Activated T-cell treated with anti-CD3 and anti-CD28 coated beads, Interleukin-2, amount 50 U/mL, for 4 hours (primary cell): ENCODE measurements around the gene TUFM. TPM values are rescaled to one million over a fixed set of nuclear protein-coding genes. Genes with fewer than 3 reads are reported as not detected.
"Not testable (repeated sequence)": the region's sequence is repeated elsewhere in the genome, so short reads cannot be mapped to it uniquely, and the experiment has no call there.

Experiments used
- ATAC-seq, 2 donors: fragments of 200-7000 bp; cut with Tn5 transposase; one replicate each; pipeline ENCODE4 v1.10.0; 2021
- DNase-seq: peaks from one replicate; pipeline ENCODE4 v3.0.0-alpha.2; 2020
- H3K27me3 Mint-ChIP-seq: one replicate; pipeline ENCODE4 v1.8.0; 2021; ENCODE audit warnings: low read depth, mixed read lengths
- H3K36me3 Mint-ChIP-seq: one replicate; pipeline ENCODE4 v1.8.0; 2022; ENCODE audit warnings: mixed read lengths; ENCODE audit not compliant: insufficient read depth
- H3K4me1 Mint-ChIP-seq: one replicate; pipeline ENCODE4 v1.8.0; 2021; ENCODE audit warnings: low read depth, mixed read lengths
- H3K4me3 Mint-ChIP-seq: one replicate; pipeline ENCODE4 v1.8.0; 2021; ENCODE audit warnings: mild to moderate bottlenecking, moderate library complexity, mixed read lengths
- H3K9me3 Mint-ChIP-seq: one replicate; pipeline ENCODE4 v1.8.0; 2021; ENCODE audit warnings: mixed read lengths
- total RNA-seq, 3 donors: library from RNA; stranded (reverse); gene quantifications; one replicate each; pipeline ENCODE4 v1.2.1, GENCODE V29; 2021

The TUFM gene
- total RNA-seq, 3 donors from 2014 or later, result 459 to 515 (median 499) TPM

GRCh38 chr16:28879261-28879840 is 33.2 kb upstream of the TUFM start:
- peak; percentile 54 to 63 for ATAC-seq
- Mint-ChIP-seq H3K4me1 (peaks cover 13% of the 10 kb centered on the region), H3K9me3 (no peaks in the 10 kb centered on the region), H3K36me3 (no peaks in the 10 kb centered on the region), H3K4me3 (peak overlapping the region; percentile 88), H3K27me3 (peaks cover 14% of the 10 kb centered on the region)
- no peak for DNase-seq

DNA sequence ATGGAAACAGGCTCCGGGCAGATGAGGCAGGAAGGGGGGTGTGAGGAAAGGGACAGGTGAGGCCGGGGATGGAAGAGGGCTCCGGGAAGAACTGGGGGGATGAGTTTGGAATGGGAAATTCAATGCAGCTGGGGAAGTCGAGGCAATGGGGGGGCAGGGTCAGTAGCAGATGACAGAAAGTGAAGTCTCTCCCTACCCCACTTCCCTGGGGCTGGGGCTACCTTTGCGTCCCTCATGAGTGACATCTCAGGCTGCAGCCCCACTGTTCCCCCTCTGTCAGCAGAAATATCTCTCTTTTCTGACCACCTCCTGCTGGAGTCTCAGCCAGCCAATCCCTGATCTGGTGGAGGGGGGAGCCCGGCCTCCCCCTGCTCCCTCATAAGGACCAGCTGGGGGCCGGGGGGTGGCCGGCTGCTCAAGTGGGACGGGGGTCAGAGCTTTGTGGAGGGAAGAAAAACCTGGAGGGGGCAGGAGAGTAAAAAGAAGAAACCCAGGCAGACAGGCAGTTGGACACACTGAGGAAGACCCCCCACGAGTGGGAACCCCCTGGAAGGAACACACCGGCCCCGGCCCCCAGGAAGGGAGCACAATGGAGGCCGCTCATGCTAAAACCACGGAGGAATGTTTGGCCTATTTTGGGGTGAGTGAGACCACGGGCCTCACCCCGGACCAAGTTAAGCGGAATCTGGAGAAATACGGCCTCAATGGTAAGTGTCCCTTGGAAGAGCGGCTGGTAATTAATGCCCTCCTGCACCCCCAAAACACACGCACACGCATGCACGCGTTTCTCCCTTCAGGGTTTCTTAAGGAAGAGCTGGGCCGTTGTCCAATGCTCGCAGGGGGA is 32.2 kb upstream of the TUFM start, which contains the start of gene ATP2A1:
TSS of gene ATP2A1 (plus strand) at position 406 of the 844 bp plus-strand sequence. CDS start at position 590, 184 bp downstream.
- H3K36me3 Mint-ChIP-seq, result no peaks in the 10 kb centered on the region
- H3K4me3 Mint-ChIP-seq, result peak within 1 kb of the TSS; percentile 88
- peaks cover 10% of the 10 kb centered on the region for H3K27me3 Mint-ChIP-seq
- H3K9me3 Mint-ChIP-seq, result no peaks in the 10 kb centered on the region
- H3K4me1 Mint-ChIP-seq, result peaks cover 13% of the 10 kb centered on the region
- DNase-seq (no peak), ATAC-seq (no peak)

DNA sequence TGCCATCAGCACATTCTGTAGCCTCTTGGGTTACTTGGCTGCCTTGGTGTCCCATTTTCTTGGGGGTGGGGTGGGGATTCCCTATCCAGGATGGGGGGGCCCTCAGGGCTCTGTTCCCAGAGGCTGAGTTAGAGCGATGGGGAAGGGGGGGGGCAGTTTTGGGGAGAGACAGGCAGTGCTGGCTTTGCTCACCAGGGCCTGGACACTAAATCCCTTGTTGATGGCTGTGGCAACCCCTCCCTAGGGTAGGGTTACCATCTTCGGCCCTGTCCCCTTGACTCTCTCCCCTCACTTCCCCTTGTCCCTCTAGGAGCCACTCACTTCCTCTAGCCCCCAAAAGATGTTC is 31.5 kb upstream of the TUFM start:
- Mint-ChIP-seq H3K27me3 (peaks cover 10% of the 10 kb centered on the region), H3K36me3 (no peaks in the 10 kb centered on the region), H3K4me1 (peaks cover 13% of the 10 kb centered on the region), H3K4me3 (no peak overlapping the region), H3K9me3 (no peaks in the 10 kb centered on the region)
- DNase-seq (no peak), ATAC-seq (no peak)

- ATAC-seq (no peak), DNase-seq (no peak)
- H3K36me3 Mint-ChIP-seq, result no peaks in the 10 kb centered on the region
- no peak overlapping the region for H3K4me3 Mint-ChIP-seq
- H3K27me3 Mint-ChIP-seq, result peaks cover 7% of the 10 kb centered on the region
- H3K4me1 Mint-ChIP-seq, result peaks cover 13% of the 10 kb centered on the region
- H3K9me3 Mint-ChIP-seq, result no peaks in the 10 kb centered on the region
These were observed 31.0 kb upstream of the TUFM start for GRCh38 chr16:28876973-28877654.

GRCh38 chr16:28876019-28876659 is 30.0 kb upstream of the TUFM start:
- H3K9me3 Mint-ChIP-seq, result no peaks in the 10 kb centered on the region
- H3K4me3 Mint-ChIP-seq, result no peak overlapping the region
- H3K36me3 Mint-ChIP-seq, result no peaks in the 10 kb centered on the region
- H3K27me3 Mint-ChIP-seq, result peaks cover 5% of the 10 kb centered on the region
- H3K4me1 Mint-ChIP-seq, result peaks cover 11% of the 10 kb centered on the region
- ATAC-seq (no peak), DNase-seq (no peak)

DNA sequence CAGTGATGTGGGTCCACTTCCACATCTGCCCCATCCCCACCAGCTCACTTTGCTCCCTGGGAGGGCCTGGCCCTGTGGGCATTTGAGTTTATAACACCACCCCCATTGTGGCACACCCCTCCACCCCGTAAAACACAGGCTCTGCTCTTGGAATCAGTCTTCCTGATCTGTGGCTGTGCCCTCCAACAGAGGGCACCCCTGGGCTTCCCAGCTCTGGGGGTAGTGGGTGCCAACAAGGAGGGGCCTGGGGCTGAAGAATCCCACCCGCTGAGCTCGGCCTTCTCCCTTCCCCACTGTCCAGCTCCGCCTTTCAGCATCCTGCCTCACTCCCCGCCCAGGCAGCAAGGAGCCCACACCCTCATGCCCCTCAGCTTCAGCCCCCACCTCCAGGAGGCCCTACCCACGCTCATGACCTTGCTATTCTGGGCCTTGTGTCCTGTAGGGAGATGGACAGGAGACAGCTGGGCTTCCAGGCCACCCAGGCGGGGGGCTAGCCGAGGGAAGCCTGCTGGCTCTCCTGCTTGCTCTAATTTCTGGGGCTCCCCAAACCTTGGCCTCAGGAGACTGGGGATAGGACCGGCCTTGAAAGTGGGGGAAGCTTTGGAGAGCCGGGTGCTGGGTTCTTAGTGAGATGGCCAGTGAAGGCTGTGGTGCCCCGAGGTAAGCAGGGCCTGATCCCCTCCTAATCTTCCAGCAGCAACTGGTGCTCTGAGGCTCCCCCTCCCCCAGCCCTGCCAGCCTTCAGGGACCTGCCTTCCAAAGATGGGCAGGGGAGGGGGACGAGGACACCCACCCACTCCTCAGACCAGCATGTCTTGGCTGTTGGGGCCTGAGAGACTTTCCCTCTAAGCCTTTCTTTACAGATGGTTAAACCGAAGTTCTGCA is 29.2 kb upstream of the TUFM start:
- H3K36me3 Mint-ChIP-seq, result no peaks in the 10 kb centered on the region
- no peak overlapping the region for H3K4me3 Mint-ChIP-seq
- peaks cover 6% of the 10 kb centered on the region for H3K4me1 Mint-ChIP-seq
- no peaks in the 10 kb centered on the region for H3K9me3 Mint-ChIP-seq
- DNase-seq, result no peak
- no peak for ATAC-seq
- H3K27me3 Mint-ChIP-seq, result no peaks in the 10 kb centered on the region

DNA sequence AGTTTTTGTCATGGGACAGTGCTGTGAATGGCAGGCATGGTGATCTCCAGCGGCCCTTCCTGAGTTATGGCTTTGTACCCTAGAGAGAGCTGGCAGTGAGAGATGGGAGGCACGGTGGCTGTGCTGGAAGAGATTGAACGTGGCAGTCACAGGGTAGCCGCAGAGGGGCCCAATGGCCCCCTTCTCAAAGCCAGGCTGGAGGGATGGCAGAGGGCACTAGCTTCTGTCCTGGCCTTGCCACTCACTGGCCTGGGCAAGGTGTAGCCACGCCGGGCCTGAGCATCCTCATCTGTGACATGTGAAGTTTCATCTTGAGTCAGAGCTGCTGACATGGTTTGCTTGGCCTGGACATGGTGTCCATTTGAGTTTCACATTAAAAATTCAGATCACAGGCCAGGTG is 28.3 kb upstream of the TUFM start:
- no peaks in the 10 kb centered on the region for H3K9me3 Mint-ChIP-seq
- no peaks in the 10 kb centered on the region for H3K27me3 Mint-ChIP-seq
- H3K4me1 Mint-ChIP-seq, result peaks cover 5% of the 10 kb centered on the region
- DNase-seq, result no peak
- H3K4me3 Mint-ChIP-seq, result no peak overlapping the region
- H3K36me3 Mint-ChIP-seq, result peaks cover 6% of the 10 kb centered on the region
- ATAC-seq, result no peak

DNA sequence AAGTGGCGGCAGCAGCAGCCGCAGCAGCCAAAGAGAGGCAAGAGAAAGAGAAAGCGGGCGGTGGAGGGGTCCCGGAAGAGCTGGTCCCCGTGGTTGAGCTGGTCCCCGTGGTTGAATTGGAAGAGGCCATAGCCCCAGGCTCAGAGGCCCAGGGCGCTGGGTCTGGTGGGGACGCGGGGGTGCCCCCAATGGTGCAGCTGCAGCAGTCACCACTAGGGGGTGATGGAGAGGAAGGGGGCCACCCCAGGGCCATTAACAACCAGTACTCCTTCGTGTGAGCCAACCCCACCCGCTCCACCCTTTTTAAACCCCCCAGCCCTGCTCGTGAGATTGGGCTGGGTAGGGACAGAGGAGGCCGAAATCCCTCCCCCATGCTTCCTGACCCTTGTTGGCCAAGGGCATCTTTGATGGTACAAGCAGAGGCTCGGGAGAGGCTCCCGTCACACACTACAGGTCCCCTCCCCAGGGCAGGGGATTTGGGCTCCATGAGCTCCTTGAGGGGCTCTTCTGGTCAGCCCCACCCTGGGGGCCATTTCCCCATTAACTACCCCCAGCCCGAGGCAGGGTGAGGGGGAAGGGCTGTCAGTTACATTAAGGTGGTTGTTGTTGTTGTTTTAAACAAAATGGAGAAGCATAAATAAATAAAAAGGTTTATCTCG is 27.5 kb upstream of the TUFM start:
- ATAC-seq (peak; percentile 80 to 85), DNase-seq (peak; percentile 57)
- H3K4me3 Mint-ChIP-seq, result no peak overlapping the region
- no peaks in the 10 kb centered on the region for H3K27me3 Mint-ChIP-seq
- peaks cover 9% of the 10 kb centered on the region for H3K36me3 Mint-ChIP-seq
- no peaks in the 10 kb centered on the region for H3K9me3 Mint-ChIP-seq
- peaks cover under 1% of the 10 kb centered on the region for H3K4me1 Mint-ChIP-seq

- H3K4me3 Mint-ChIP-seq, result no peak overlapping the region
- no peaks in the 10 kb centered on the region for H3K9me3 Mint-ChIP-seq
- H3K36me3 Mint-ChIP-seq, result peaks cover 10% of the 10 kb centered on the region
- ATAC-seq (no peak), DNase-seq (no peak)
- H3K27me3 Mint-ChIP-seq, result no peaks in the 10 kb centered on the region
- H3K4me1 Mint-ChIP-seq, result no peaks in the 10 kb centered on the region
These were observed 26.8 kb upstream of the TUFM start for GRCh38 chr16:28872952-28873351.

DNA sequence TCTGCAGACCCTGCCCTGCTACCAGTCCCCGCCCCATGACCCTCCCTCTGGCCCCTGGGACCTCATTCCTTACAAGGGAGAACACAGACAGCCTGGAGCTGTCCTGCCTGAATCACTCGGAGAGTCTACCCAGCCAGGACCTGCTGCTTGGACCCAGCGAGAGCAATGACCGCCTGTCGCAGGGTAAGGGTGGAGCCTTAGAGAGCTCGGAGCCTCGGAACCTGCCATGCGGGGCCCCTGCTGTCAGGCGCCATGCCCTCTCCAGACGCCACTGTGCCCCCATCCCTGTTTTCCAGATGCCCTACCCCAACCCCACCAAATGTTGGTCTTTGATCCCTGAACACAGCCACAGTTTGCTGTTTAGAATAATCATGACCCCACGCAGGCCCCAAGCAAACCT is 23.1 kb upstream of the TUFM start:
- no peak for DNase-seq
- no peak for ATAC-seq
- Mint-ChIP-seq H3K27me3 (no peaks in the 10 kb centered on the region), H3K36me3 (peaks cover 10% of the 10 kb centered on the region), H3K9me3 (no peaks in the 10 kb centered on the region), H3K4me3 (no peak overlapping the region), H3K4me1 (peaks cover 12% of the 10 kb centered on the region)

DNA sequence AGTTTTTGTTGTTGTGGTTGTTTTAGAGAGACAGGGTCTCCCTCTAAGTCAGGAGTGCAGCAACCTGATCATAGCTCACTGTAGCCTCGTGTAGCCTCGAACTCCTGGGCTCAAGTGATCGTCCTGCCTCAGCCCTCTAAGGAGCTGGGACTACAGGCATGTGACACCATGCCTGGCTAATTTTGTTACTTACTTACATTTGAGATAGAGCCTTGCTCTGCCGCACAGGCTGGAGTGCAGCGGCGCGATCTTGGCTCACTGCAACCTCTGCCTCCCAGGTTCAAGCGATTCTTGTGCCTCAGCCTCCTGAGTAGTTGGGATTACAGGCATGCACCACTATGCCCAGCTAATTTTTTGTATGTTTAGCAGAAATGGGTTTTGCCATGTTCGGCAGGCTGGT is 21.5 kb upstream of the TUFM start:
- not testable (repeated sequence) for ATAC-seq, H3K4me3 Mint-ChIP-seq, DNase-seq, H3K9me3 Mint-ChIP-seq, H3K27me3 Mint-ChIP-seq
- Mint-ChIP-seq H3K4me1 (peaks cover 15% of the 10 kb centered on the region), H3K36me3 (peaks cover 10% of the 10 kb centered on the region)

- H3K9me3 Mint-ChIP-seq, result no peaks in the 10 kb centered on the region
- H3K27me3 Mint-ChIP-seq, result no peaks in the 10 kb centered on the region
- ATAC-seq, result no peak
- DNase-seq, result no peak
- H3K4me1 Mint-ChIP-seq, result peaks cover 15% of the 10 kb centered on the region
- H3K36me3 Mint-ChIP-seq, result peaks cover 10% of the 10 kb centered on the region
- no peak overlapping the region for H3K4me3 Mint-ChIP-seq
These were observed 21.1 kb upstream of the TUFM start for GRCh38 chr16:28867241-28867640.

- Mint-ChIP-seq H3K36me3 (peaks cover 10% of the 10 kb centered on the region), H3K27me3 (no peaks in the 10 kb centered on the region), H3K4me3 (peak overlapping the region; percentile 7), H3K4me1 (peaks cover 18% of the 10 kb centered on the region), H3K9me3 (no peaks in the 10 kb centered on the region)
- ATAC-seq (no peak), DNase-seq (no peak)
These were observed 20.3 kb upstream of the TUFM start for GRCh38 chr16:28866454-28866804.
